HG03354 (cell line): ENCODE measurements around the gene NFIC.

ENCODE experiments used
- ATAC-seq: cut with Tn5 transposase; IDR thresholded peaks from one replicate; pipeline ENCODE4 v1.9.1; 2021; ENCODE audit warnings: mild to moderate bottlenecking; ENCODE audit not compliant: unreplicated experiment, poor library complexity, severe bottlenecking

Gene NFIC

DNA sequence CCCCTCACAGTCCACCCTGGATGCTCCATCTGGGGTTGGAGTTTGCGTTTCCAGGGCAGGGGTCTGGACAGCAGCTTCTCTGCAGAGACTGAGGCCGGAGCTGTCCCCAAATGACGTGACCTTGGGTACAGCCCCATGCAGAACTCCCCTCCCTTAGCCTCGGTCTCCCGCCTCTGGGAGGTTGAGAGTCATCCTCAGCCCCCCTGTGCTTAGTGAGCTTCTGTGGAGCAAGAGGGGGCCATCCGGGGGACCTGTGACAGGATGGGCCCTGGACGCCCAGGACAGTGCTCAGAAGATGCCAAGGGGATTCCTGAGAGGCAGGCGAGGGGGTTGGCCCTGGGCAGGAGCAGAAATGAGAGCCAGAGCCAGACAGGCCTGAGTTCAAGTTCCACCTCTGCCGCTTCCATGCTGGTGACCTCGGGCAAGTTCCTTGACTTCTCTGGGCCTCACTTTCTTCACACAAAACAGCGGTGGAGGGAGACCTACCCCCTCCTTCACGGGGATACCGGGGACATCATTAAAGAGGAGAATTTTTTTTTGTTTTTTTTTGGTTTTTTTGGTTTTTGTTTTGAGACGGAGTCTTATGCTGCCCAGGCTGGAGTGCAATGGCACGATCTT lies 93.7 kb downstream of the NFIC start:
- no peak for ATAC-seq

DNA sequence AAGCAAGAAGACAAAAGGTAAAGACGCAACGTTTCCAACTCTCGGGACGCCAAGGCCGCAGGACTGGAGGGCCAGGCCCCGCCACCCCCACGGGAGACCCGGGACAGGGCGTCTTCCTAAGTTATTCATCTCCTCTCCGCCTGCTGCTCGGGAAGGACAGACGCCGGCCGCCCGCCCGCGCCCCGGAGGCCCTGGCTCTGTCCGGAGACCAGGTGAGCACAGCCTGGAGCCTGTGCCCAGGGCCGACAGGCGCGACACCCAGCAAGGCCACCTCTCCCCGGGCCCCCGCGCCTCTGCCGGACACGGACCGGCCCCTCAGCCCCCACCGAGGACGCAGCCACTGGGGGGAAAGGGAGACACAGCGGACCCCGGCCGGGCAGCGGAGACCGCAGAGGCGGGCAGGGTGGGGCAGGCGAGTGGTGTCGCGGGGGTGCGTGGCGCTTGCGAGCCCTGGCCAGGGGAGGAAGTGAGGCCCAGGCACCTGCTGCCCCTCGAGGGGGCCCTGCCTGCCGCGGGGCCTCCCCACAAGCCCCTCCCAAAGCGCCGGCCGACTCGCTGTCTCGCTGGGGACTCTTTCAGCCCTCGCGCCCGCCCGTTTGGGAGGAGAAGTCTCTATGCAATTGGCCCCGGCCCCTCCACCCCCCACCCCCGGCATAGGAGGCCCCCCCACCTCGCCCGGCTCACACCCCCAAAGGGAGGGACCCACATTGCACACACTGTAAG lies 96.8 kb downstream of the NFIC start:
- ATAC-seq: no peak

DNA sequence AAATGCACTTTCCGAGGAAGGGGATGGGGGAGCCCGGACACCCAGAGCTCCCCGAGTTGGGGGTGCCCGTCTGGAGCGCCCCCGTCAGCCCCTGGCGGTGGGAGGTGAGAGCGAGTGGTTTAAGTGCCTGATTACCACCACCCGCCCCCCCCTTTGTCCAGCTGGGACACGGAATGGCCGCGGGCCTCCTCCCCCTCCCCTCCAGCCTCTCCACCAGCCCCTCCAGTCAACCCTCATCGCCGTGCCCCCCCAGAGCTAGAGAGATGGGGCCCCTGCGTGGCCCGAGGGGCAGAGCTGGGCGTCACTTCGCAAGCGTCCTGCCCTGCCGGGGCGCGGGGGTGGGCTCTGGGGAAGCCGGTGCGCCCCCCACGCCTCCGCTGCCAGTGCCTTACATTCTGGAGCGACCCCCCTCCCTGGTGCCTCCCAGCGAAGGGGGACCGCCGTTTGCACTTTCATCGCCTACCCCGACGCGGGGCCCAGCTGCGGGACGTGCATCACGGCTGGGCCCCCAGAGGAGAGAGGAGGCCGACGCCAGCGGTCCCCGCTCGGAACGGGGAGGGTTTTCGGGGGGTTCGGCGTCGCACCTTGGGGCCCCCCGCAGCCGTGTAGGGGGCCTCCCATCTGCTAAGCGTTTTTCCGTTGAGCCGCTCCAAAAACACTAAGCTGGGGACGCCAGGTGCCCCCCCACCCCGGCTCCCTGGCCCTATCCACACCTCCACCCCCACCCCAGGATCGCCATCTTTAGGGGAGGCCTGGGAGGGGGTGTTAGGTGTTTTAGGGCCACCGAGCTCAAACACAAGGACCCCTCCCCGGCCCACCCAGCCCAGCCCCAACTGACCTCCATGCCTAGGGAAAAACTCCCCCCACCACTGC lies 97.6 kb downstream of the NFIC start:
- no peak for ATAC-seq

DNA sequence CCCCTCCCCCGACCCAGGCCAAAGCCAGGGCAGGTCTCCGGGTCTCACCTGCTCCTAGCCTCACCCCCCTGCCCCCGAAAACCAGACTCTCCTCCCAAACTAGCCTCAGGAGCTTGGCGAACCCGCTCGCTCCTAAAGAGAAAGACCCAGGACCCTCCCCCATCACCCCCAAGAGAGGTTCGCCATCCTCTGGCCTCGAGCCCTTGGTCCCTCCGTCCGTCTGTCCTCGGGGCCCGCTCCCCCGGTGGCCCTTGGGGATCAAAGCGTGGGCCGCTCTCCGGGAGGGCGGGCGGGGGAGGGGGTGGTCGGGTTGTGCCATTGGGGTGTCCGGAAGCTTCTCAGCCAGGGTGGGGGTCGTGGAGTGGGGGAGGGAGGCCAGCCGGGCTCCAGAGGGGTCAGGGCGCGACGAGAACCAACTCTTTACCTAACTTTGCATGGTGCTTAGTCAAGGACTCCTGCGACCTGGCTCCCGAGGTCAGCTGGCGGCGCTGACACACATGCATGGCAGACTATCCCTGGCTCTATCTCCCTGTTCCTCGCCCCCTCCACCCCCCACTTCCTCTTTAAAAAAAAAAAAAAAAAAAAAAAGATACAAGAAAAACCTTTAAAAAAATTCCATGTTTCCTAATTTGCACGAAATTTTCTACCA lies 98.3 kb downstream of the NFIC start:
- ATAC-seq: no peak

DNA sequence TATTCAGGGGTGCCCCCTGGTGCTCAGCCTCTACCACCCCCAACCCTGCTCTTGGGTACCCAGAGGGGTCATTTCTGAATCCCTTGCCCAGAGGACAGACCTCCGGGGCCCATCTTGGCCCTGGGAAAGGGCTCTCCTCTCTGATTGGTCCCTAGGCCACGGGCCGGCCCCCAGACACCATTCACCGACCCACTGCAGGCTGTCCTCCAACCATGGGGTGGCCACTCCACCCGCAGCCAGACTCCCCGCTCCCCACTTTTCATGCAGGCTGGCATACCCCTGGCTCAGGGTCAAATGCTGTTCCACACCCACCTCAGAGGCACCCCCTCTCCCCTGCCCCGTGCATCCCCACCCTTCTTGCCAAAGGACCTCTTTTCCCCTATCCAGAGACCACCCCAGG lies 99.2 kb downstream of the NFIC start:
- ATAC-seq: no peak

DNA sequence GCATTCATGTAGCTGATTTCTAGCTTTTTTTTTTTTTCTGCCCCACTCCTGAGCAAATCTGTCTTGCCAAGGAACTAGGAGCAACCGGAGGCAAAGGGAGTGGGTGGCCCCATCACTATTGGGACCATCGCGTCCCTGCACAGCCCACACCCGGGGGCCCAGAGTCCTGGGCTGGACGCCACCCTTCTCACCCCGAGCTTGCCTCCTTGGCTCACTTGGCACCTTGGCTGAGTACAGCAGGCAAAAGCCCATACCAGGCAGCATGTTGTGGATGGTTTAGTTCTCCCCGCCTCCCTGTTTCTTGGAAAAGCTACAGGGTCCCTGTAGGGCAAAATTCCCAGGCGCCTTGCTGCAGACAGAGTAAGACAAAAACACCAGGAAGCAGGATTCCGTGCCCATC lies 100.3 kb downstream of the NFIC start:
- no peak for ATAC-seq

DNA sequence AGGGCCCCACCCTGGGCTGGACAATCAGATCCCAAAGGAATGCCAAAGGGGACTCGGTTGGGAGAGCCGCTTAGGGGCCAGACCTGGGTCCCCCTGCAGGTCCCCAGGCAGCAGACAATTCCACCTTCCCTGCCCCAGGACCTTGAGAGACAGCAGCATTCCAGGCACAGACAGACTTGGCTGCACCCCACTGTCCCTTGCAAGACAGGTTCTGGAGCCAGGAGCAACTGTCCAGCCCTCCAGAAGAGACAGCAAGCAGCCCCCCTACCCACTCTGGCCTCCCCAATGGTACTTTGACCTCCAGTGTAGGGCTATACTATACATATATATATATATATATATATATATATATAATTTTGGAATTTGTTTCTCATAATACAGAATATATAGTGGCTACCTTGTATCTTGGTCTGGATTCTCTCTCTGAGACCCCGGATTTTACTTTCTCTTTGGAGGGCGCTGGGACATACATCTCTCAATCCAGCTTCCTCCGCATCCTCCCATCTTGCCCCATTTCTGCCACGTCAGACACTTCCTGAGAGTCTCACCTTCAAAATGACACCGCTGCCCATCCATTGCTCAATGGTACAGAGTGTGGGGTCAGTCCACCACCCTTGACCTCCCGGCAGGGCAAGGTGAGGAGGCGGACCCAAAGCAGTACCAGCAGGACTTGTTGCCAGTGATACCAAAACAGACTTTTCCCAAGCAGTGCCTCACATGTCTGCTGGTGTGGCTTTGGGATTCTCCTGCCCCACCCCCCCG lies 101.2 kb downstream of the NFIC start:
- ATAC-seq: no peak

DNA sequence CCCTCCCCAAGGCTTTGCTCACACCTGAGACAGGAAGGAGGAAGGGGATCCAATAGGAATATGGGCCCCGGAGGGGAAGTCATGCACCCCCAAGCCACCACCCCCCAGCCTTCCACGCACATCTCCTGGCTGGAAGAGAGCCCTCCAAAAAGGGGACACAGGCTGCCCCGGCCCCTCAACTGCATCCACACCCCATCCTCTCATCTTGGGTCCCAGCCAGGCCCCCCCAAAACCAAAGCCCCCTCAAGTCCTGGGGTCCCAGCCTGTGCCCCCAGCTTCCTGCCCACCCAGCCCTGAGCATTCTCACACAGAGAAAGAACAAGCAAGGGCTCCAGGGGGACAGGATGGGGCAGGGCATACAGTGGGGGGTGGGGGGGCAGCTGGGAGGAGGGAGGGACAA lies 101.8 kb downstream of the NFIC start:
- no peak for ATAC-seq

DNA sequence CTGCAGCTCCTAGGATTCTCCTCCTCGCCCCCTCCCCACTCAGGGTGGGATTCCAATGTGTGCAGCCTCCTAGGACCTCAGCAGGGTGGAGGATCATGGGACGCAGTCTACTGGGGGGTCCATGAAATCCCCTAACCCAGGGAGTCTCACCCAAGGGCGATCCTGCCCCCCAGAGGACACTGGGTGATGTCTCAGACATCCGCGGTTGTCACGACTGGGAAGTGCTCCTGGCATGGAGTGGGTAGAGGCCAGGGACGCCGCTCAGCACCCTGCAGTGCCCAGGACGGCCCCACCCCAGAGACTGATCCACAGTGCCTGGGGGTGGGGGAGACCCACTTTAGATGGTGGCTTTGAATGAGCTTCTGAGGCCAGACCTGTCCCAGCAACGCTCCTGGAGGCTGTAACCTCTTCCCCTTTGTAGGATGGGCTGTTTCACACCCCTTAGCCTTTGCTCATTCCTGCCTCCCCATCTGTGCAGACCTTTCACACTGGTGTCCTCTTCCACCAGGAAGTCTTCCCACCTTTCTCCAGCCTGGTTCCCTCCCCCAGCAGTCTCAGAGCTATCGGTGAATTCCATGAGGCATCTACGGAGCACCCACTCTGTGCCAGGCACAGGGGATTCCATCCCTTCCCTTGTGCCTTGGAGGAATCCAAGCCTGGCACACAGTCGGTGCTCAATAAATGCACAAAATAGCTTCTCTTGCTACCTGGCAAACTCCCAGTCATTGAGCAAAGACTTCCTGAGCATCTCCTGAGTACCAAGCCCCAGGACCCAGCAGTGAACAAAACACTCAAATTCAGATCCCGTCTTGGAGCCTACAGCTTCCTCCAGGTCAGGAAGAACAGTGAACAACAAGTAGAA lies 103.5 kb downstream of the NFIC start:
- ATAC-seq: no peak

DNA sequence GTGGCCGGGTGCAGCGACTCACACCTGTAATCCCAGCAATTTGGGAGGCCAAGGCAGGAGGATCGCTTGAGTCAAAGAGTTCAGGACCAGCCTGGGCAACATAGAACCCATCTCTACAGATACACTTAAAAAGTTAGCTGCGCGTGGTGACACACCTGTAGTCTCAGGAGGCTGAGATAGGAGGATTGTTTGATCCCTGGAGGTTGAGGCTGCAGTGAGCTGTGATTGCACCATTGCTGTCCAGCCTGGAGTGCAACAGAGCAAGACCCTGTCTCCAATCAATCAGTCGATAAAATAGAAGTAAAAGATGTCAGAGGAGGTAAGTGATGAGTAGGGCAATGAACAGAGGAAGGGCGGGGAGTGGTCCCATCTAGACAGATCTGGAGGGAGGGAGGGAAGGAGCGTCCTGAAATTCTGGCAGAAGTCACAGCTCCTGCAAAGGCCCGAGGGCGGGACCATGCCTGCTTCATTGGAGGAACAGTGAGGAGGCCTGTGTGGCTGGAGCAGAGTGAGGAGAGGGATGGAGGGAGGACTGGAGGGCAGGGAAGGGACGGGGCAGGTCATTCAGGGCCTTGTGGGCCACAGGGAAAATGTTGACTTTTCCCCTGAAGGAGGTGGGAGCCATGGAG lies 104.2 kb downstream of the NFIC start:
- no peak for ATAC-seq

DNA sequence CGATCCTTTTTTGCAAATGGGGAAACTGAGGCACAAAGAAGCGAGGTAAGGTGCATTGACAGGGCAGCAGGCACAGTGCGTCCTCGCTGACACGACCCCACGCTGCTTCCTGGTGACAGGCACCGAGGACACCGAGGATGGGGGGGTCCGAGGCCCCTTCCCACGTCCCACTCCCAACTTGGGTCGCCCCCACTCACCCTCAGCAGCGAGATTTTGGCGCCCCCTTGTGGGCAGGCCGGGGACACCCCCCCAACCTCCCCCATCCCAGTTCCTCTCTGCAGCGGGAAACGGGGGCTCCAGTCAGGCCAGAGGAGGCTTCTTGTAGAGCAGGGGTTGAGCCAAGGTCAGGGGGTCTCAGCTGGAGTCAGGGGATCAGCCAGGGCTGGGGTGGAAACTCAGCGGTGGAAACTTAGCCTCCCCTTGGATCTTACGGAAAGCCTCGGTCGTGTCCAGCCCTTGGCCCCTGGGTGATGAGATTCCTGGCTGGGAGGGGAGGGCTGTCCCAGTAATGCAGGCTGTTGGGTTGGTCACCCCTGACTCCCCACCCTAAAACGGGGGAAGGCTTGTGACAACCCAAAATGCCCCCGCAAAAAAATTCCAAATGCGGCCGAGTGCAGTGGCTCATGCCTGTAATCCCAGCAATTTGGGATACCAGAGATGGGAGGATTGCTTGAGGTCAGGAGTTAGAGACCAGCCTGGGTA lies 105.7 kb downstream of the NFIC start:
- no peak for ATAC-seq

DNA sequence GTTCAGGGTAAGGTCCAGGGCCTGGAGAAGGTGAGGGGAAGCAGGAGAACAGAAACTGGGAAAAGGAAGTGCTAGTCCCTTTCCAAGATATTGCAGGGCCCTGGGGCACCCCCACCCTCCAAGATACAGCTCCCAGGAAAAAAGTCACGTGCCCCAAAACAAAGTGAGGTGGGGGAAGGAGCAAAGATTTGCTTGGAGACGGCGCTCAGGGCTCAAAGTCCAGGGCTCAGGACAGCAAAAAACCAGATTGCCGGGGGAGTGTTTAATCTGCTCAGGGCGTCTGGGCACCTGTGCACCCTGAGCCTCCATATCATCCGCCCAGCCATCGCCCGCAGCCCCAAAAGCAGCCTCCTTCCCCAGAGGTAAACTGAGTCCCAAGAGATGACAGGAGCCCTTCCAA lies 107.6 kb downstream of the NFIC start:
- no peak for ATAC-seq

DNA sequence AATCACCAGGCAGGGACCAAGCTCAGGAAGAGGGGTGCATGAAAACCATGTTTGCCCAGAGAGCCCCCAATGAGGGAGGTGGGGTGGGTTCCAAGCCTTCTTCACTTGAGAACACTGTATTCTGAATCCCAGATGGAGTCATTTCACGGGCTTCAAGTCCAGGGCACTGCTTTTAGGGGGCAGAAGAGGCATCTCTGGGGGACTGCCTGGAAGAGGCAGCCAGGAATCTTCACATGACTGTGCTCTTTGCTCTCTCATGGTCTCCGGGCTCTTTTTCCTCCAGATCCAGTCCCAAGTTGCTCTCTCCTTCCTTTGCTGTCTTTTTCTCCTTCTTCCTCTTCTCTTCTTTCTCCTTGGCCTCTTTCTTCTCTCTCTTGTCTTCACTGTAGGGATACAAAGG lies 108.2 kb downstream of the NFIC start:
- ATAC-seq: no peak

DNA sequence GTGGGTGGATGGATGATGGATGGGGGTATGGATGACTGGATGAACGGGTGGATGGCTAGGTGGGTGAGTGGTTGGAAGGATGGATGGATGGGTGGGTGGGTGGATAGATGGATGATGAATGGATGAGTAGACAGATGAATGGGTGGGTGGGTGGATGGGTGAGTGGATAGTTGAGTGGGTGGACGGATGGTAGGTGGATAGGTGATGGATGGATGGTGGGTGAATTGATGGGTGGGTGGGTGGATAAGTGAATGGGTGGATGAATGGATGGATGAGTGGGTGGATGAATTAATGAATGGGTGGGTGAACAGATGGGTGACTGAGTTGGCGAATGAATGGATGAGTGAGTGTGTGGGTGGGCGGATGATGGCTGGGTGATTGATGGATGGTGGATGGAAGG lies 109.1 kb downstream of the NFIC start:
- ATAC-seq: no peak

DNA sequence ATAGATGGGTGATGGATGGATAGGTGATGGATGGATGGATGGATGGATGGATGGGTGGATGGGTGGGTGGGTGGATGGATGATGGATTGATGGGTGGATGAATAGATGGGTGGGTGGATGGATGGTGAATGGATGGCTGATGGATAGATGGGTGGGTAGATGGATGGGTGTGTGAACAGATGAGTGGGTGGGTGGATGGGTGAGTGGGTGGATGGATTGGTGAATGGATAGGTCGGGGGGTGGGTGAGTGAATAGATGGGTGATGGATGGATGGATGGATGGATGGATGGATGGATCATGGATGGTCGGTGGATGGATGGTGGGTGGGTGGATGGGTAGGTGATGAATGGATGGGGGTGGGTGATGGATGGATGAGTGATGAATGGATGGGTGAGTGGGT lies 110.4 kb downstream of the NFIC start:
- no peak for ATAC-seq

DNA sequence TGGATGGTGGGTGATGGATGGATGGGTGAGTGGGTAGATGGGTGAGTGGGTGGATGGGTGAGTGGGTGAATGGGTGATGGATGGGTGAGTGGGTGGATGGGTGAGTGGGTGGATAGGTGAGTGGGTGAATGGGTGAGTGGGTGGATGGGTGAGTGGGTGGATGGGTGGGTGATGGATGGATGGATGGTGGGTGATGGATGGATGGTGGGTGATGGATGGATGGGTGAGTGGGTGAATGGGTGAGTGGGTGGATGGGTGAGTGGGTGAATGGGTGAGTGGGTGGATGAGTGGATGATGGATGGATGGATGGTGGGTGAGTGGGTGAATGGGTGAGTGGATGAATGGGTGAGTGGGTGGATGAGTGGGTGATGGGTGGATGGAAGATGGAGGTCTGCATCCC lies 111.1 kb downstream of the NFIC start:
- ATAC-seq: no peak

DNA sequence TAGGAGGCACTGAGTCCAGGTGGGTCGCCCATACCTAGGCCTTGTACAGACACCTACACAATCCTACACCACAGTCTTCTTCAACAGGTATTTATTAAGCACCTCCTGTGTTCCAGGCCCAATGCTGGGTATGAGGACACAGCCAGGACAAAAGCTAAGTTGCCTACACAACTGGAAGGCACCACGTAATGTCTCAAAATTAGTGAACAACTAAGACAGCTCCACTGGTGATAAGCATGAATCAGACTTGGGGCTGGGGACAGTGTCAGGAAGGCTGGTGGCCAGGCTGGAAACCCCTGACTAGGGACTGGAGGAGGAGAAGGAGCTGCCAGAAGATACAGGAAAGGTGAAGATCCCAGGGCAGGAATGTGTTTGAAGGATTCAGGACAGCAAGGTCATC lies 111.6 kb downstream of the NFIC start:
- ATAC-seq: no peak
